Fibroblast of pulmonary artery (primary cell): ENCODE measurements around the gene SMYD3.

Experiments
- DNase-seq: peaks from one replicate; pipeline ENCODE4 v3.0.0-alpha.2; 2010; ENCODE audit warnings: low read depth
- H3K4me3 ChIP-seq: replicated peaks from 2 replicates; pipeline ENCODE4 v1.5.1; 2011; ENCODE audit warnings: low read depth, mild to moderate bottlenecking, control low read depth, low read length, moderate library complexity
- CTCF ChIP-seq: IDR thresholded peaks from 2 replicates; pipeline ENCODE4 v1.5.1; 2011; ENCODE audit warnings: mild to moderate bottlenecking, control low read depth, low read length, inconsistent platforms; ENCODE audit errors: missing control alignments

Gene SMYD3

GRCh38 chr1:245704341-245704740, 802.7 kb downstream of the SMYD3 start:
- no peak for DNase-seq
- TF ChIP-seq CTCF: no peak
- no peak overlapping the region for H3K4me3 ChIP-seq

GRCh38 chr1:245702346-245702745, 804.7 kb downstream of the SMYD3 start:
- TF ChIP-seq CTCF: no peak
- DNase-seq: no peak
- H3K4me3 ChIP-seq: no peak overlapping the region

GRCh38 chr1:245701631-245702030, 805.4 kb downstream of the SMYD3 start:
- no peak overlapping the region for H3K4me3 ChIP-seq
- TF ChIP-seq CTCF: no peak
- DNase-seq: no peak

DNA sequence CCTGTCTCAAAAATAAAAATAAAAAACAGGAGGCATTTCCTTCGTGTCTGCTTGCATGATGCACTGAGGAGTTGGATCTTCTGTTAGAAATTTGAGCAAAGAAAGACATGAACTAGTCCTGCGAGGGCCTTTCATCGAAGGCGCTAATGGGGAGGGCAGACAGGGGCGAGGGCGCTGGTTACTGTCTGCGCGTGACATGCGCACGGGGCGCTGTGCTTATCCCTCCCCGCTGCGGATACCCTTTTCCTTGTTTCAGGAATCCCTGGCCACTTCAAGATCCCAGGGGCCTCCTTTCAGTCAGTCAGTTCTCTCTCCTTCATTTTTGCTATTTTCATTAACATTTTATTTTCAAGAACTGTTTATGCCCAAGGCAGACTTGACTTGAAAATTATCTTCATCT, 806.4 kb downstream of the SMYD3 start:
- no peak overlapping the region for H3K4me3 ChIP-seq
- no peak for TF ChIP-seq CTCF
- DNase-seq: no peak
